ENCODE data around the gene GRIPAP1. TPM values are rescaled to one million over a fixed set of nuclear protein-coding genes. Genes with fewer than 3 reads are reported as not detected.

GRIPAP1 gene
- total and polyA plus RNA-seq, 2 of the 13 experiments (the other 11 are each of a cell fraction or from before 2014, with no cell fraction given) = 16.1 to 22.6 TPM

GRCh38 chrX:48975041-48975440 lies 27.0 kb downstream of the GRIPAP1 start:
- Histone ChIP-seq H3K4me1 (ENCODE audit: insufficient read depth, low read length) (peaks cover 11% of the 10 kb centered on the region), H3K4me3 (replicated peaks in 1 of 3; ENCODE audit: insufficient read depth in 1 of 3, low read depth in 2 of 3, low read length in 3 of 3) (no peak overlapping the region), H3K27me3 (ENCODE audit: control insufficient read depth in 1 of 2, insufficient read depth in 2 of 2, low read length in 2 of 2) (no peaks in the 10 kb centered on the region), H4K20me1 (ENCODE audit: insufficient read depth, low read length) (no peaks in the 10 kb centered on the region), H3K9me3 (ENCODE audit: low read length) (no peaks in the 10 kb centered on the region), H3K27ac (ENCODE audit: extremely low read length, insufficient read depth, low read length) (no peak overlapping the region), H2AFZ (ENCODE audit: low read length) (no peak overlapping the region), H3K36me3 (replicated peaks in 1 of 2; ENCODE audit: control insufficient read depth in 1 of 2, insufficient read depth in 2 of 2, low read length in 2 of 2) (peaks cover 1 to 7% of the 10 kb centered on the region in 2 experiments; a peak in 4 of 5 replicates), H3K79me2 (ENCODE audit: insufficient read depth, low read length) (no peaks in the 10 kb centered on the region), H3K9ac (ENCODE audit: insufficient read depth, low read depth, low read length) (no peak overlapping the region), H3K4me2 (ENCODE audit: low read depth, low read length) (no peak overlapping the region)
- TF ChIP-seq HINFP (CRISPR knock-in tag; IDR thresholded peaks at IDR 0.05; ENCODE audit: low read depth) (no peak), RBM39 (IDR thresholded peaks at IDR 0.05; ENCODE audit: low read depth, low read length, poor library complexity, severe bottlenecking) (no peak), KAT8 (CRISPR knock-in tag; IDR thresholded peaks at IDR 0.05) (no peak), CBX5 (CRISPR knock-in tag; IDR thresholded peaks at IDR 0.05; ENCODE audit: borderline replicate concordance) (no peak), ZNF597 (CRISPR knock-in tag; IDR thresholded peaks at IDR 0.05) (no peak), THAP7 (CRISPR knock-in tag; IDR thresholded peaks at IDR 0.05) (no peak), PLSCR1 (CRISPR knock-in tag; IDR thresholded peaks at IDR 0.05; ENCODE audit: borderline replicate concordance) (no peak), JUNB (CRISPR knock-in tag; IDR thresholded peaks at IDR 0.05; ENCODE audit: borderline replicate concordance) (no peak), ZBTB8A (CRISPR knock-in tag; IDR thresholded peaks at IDR 0.05; ENCODE audit: borderline replicate concordance, low read depth) (no peak), DMAP1 (CRISPR knock-in tag; IDR thresholded peaks at IDR 0.05) (no peak), KLF9 (CRISPR knock-in tag; IDR thresholded peaks at IDR 0.05; ENCODE audit: low read depth) (no peak), NR3C1 (CRISPR knock-in tag; IDR thresholded peaks at IDR 0.05) (no peak), SYNCRIP (IDR thresholded peaks at IDR 0.05; ENCODE audit: insufficient read depth, low read depth, low read length) (no peak), TRAFD1 (CRISPR knock-in tag; IDR thresholded peaks at IDR 0.05; ENCODE audit: borderline replicate concordance) (no peak), ZNF33B (CRISPR knock-in tag; IDR thresholded peaks at IDR 0.05) (no peak), MEIS2 (CRISPR knock-in tag; IDR thresholded peaks at IDR 0.05) (no peak), ZNF282 (IDR thresholded peaks at IDR 0.05; ENCODE audit: partially characterized antibody) (no peak), GATA4 (IDR thresholded peaks at IDR 0.05; ENCODE audit: borderline replicate concordance, low read depth) (no peak)
- CTCF ChIA-PET (ENCODE audit: low intra/inter-chr PET ratio, low total read pairs) = no interaction called here
- BruUV-seq (replicated peaks) = no TSS peak
- DNase-seq (ENCODE audit: low spot score) (no peak), FAIRE-seq (no peak), ATAC-seq (no peak)
- in situ Hi-C loops (cut with HindIII; ENCODE audit: extremely low pct_ligation_motif_present, low pct_unique_long_range_greater_than_20kb) (no loop called here), intact Hi-C loops (cut with micrococcal nuclease; ENCODE audit: unreplicated experiment) (no loop called here)
- 100% methylated on average over 2 of the region's 7 CpGs for WGBS (ENCODE audit: low lambda C conversion rate)
- POLR2A ChIA-PET = no interaction called here
